ENCODE measurements around the gene FGF1.
"Not testable (repeated sequence)": the region's sequence is repeated elsewhere in the genome, so short reads cannot be mapped to it uniquely, and the experiment has no call there.

FGF1 gene

GRCh38 chr5:142664636-142665035, 21.3 kb downstream of the FGF1 start:
- no peak for DNase-seq

GRCh38 chr5:142664067-142664466, 21.8 kb downstream of the FGF1 start:
- no peak for DNase-seq

- DNase-seq, result no peak
Observed at GRCh38 chr5:142663246-142663645, 22.6 kb downstream of the FGF1 start.

GRCh38 chr5:142661957-142662356, 23.9 kb downstream of the FGF1 start:
- no peak for DNase-seq

- no peak for DNase-seq
Observed at GRCh38 chr5:142661143-142661542, 24.7 kb downstream of the FGF1 start.

- DNase-seq, result no peak
Observed at GRCh38 chr5:142660731-142661130, 25.2 kb downstream of the FGF1 start.

- DNase-seq, result no peak
Observed at GRCh38 chr5:142660196-142660595, 25.7 kb downstream of the FGF1 start.

GRCh38 chr5:142659405-142659804, 26.5 kb downstream of the FGF1 start:
- DNase-seq, result no peak

GRCh38 chr5:142658278-142658677, 27.6 kb downstream of the FGF1 start:
- no peak for DNase-seq

GRCh38 chr5:142657446-142657845, 28.4 kb downstream of the FGF1 start:
- DNase-seq, result no peak

- DNase-seq, result peak; percentile 73
Observed at GRCh38 chr5:142655339-142656267, 30.3 kb downstream of the FGF1 start.

GRCh38 chr5:142654578-142655058, 31.3 kb downstream of the FGF1 start:
- no peak for DNase-seq

GRCh38 chr5:142653321-142653720, 32.6 kb downstream of the FGF1 start:
- no peak for DNase-seq

GRCh38 chr5:142652563-142652962, 33.3 kb downstream of the FGF1 start:
- no peak for DNase-seq

GRCh38 chr5:142650881-142651280, 35.0 kb downstream of the FGF1 start:
- no peak for DNase-seq

GRCh38 chr5:142650060-142650459, 35.8 kb downstream of the FGF1 start:
- no peak for DNase-seq

GRCh38 chr5:142648108-142648507, 37.8 kb downstream of the FGF1 start:
- not testable (repeated sequence) for DNase-seq

- no peak for DNase-seq
Observed at GRCh38 chr5:142645456-142645855, 40.4 kb downstream of the FGF1 start.

- peak; percentile 100 for DNase-seq
Observed at GRCh38 chr5:142644640-142645361, 41.1 kb downstream of the FGF1 start.

GRCh38 chr5:142644127-142644526, 41.8 kb downstream of the FGF1 start:
- peak; percentile 35 for DNase-seq

GRCh38 chr5:142643634-142644033, 42.3 kb downstream of the FGF1 start:
- peak; percentile 82 for DNase-seq

- DNase-seq, result no peak
Observed at GRCh38 chr5:142642427-142642826, 43.5 kb downstream of the FGF1 start.

GRCh38 chr5:142641711-142642110, 44.2 kb downstream of the FGF1 start:
- DNase-seq, result no peak

Data from fibroblast of skin of right quadriceps (primary cell).